ENCODE results near the gene RPL41. TPM values are rescaled to one million over a fixed set of nuclear protein-coding genes. Genes with fewer than 3 reads are reported as not detected.

The RPL41 gene
- total RNA-seq, 1 donor from 2014 or later = 4,566 TPM

- Mint-ChIP-seq H3K27ac (peak overlapping the region; percentile 64), H3K4me1 (ENCODE audit: unreplicated experiment) (peaks cover 40% of the 10 kb centered on the region), H3K36me3 (peaks cover 3% of the 10 kb centered on the region), H3K9me3 (no peaks in the 10 kb centered on the region), H3K27me3 (no peaks in the 10 kb centered on the region), H3K4me3 (no peak overlapping the region)
- DNase-seq (ENCODE audit: extremely low spot score, unreplicated experiment) = no peak
- no peak for TF ChIP-seq CTCF (conservative IDR thresholded peaks at IDR 0.05)
Measured at GRCh38 chr12:56124133-56124532, 7.7 kb downstream of the RPL41 start.

- no peaks in the 10 kb centered on the region for H3K9me3 Mint-ChIP-seq
- peak overlapping the region; percentile 94 for H3K27ac Mint-ChIP-seq
- H3K4me1 Mint-ChIP-seq (ENCODE audit: unreplicated experiment) = peaks cover 44% of the 10 kb centered on the region
- no peak for DNase-seq (ENCODE audit: extremely low spot score, unreplicated experiment)
- H3K4me3 Mint-ChIP-seq = peak overlapping the region; percentile 99
- no peak for TF ChIP-seq CTCF (conservative IDR thresholded peaks at IDR 0.05)
- H3K36me3 Mint-ChIP-seq = peaks cover 13% of the 10 kb centered on the region
- H3K27me3 Mint-ChIP-seq = no peaks in the 10 kb centered on the region
Measured at GRCh38 chr12:56126732-56127239, 10.4 kb downstream of the RPL41 start.

GRCh38 chr12:56127485-56127887 lies 11.1 kb downstream of the RPL41 start:
- Mint-ChIP-seq H3K27me3 (no peaks in the 10 kb centered on the region), H3K4me3 (peak overlapping the region; percentile 99), H3K27ac (peak overlapping the region; percentile 94), H3K4me1 (ENCODE audit: unreplicated experiment) (peaks cover 44% of the 10 kb centered on the region), H3K9me3 (no peaks in the 10 kb centered on the region), H3K36me3 (peaks cover 20% of the 10 kb centered on the region)
- no peak for TF ChIP-seq CTCF (conservative IDR thresholded peaks at IDR 0.05)
- no peak for DNase-seq (ENCODE audit: extremely low spot score, unreplicated experiment)

- peak within 1 kb of the TSS; percentile 99 for H3K4me3 Mint-ChIP-seq
- H3K27me3 Mint-ChIP-seq = no peaks in the 10 kb centered on the region
- no peaks in the 10 kb centered on the region for H3K9me3 Mint-ChIP-seq
- peak within 1 kb of the TSS; percentile 94 for H3K27ac Mint-ChIP-seq
- peaks cover 44% of the 10 kb centered on the region for H3K4me1 Mint-ChIP-seq (ENCODE audit: unreplicated experiment)
- TF ChIP-seq CTCF (conservative IDR thresholded peaks at IDR 0.05) = no peak
- H3K36me3 Mint-ChIP-seq = peaks cover 21% of the 10 kb centered on the region
- DNase-seq (ENCODE audit: extremely low spot score, unreplicated experiment) = peak; percentile 97
Measured at GRCh38 chr12:56127888-56128669, 11.6 kb downstream of the RPL41 start, which contains the start of gene ESYT1. TSS of gene ESYT1 (plus strand) at chr12:56128267. CDS start at chr12:56128320, 53 bp downstream.

- Mint-ChIP-seq H3K4me3 (peak overlapping the region; percentile 99), H3K27me3 (no peaks in the 10 kb centered on the region), H3K9me3 (no peaks in the 10 kb centered on the region), H3K36me3 (peaks cover 24% of the 10 kb centered on the region), H3K4me1 (ENCODE audit: unreplicated experiment) (peaks cover 42% of the 10 kb centered on the region), H3K27ac (peak overlapping the region; percentile 94)
- TF ChIP-seq CTCF (conservative IDR thresholded peaks at IDR 0.05) = no peak
- DNase-seq (ENCODE audit: extremely low spot score, unreplicated experiment) = no peak
Measured at GRCh38 chr12:56128670-56129205, 12.3 kb downstream of the RPL41 start.
